Endothelial cell of umbilical vein (primary cell): Measurements from ENCODE around the gene FOXO1.

Experiments
- MYC ChIP-seq: IDR thresholded peaks from one replicate; pipeline ENCODE4 v1.6.1; 2011; ENCODE audit warnings: mild to moderate bottlenecking, low read depth, low read length
- POLR2A ChIP-seq: IDR thresholded peaks from 2 replicates; pipeline ENCODE4 v1.6.1; 2012; ENCODE audit warnings: low read depth, mild to moderate bottlenecking, control low read depth, low read length
- POLR2AphosphoS5 ChIP-seq: IDR thresholded peaks from 2 replicates; pipeline ENCODE4 v1.6.1; 2012; ENCODE audit warnings: low read depth, mild to moderate bottlenecking, control low read depth, low read length, moderate library complexity; ENCODE audit not compliant: insufficient read depth
- TF ChIP-seq, protein P1 (sequence below), 2 donors: IDR thresholded peaks; 1 replicate in 1 of 2; 2 replicates in 1 of 2; pipeline ENCODE4 v1.5.1; 2011; ENCODE audit warnings: low read length in 2 of 2, mild to moderate bottlenecking in 2 of 2, moderate library complexity in 2 of 2, control low read depth in 1 of 2, inconsistent platforms in 1 of 2, low read depth in 1 of 2; ENCODE audit not compliant: insufficient read depth in 1 of 2; ENCODE audit errors: extremely low read depth in 1 of 2
- TF ChIP-seq, protein P2 (sequence below): IDR thresholded peaks from 2 replicates; pipeline ENCODE4 v1.6.1; 2011; ENCODE audit not compliant: insufficient read depth, insufficient read length

DNA sequence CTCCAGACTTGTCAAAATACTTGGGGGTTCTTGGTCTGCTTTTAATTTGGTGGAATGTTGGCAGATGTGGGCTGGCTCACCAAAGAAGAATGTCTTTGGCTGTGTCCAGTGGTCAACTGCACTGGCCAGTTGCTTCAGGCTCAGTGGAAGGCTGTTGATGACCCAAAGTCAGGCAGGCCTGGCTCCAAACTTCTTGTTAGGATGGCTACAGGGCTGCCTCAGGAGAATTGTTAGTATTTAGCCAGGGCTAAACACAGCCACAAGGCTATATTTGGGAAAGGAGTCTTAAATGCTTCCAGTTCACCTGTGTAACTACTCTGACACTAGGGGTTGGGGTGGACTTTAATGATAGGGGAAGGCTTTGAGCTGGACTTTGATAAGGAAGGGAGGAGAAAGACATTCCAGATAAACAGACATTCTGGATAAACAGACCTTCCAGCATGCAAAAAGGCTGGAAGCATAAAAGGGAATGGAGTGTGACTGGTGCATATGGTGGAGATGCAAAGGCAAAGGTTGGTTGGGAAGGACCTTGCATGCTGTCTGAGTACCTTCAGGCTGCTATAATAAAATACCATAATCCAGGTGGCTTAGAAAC lies 116.8 kb downstream of the FOXO1 start:
- TF ChIP-seq, protein P1, sequence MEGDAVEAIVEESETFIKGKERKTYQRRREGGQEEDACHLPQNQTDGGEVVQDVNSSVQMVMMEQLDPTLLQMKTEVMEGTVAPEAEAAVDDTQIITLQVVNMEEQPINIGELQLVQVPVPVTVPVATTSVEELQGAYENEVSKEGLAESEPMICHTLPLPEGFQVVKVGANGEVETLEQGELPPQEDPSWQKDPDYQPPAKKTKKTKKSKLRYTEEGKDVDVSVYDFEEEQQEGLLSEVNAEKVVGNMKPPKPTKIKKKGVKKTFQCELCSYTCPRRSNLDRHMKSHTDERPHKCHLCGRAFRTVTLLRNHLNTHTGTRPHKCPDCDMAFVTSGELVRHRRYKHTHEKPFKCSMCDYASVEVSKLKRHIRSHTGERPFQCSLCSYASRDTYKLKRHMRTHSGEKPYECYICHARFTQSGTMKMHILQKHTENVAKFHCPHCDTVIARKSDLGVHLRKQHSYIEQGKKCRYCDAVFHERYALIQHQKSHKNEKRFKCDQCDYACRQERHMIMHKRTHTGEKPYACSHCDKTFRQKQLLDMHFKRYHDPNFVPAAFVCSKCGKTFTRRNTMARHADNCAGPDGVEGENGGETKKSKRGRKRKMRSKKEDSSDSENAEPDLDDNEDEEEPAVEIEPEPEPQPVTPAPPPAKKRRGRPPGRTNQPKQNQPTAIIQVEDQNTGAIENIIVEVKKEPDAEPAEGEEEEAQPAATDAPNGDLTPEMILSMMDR (IDR thresholded peaks at IDR 0.05; ENCODE audit: extremely low read depth in 1 of 2, insufficient read depth in 1 of 2, low read depth in 1 of 2, low read length in 2 of 2): no peak
- TF ChIP-seq POLR2A (no peak), MYC (no peak), POLR2AphosphoS5 (no peak)
- TF ChIP-seq, protein P2, sequence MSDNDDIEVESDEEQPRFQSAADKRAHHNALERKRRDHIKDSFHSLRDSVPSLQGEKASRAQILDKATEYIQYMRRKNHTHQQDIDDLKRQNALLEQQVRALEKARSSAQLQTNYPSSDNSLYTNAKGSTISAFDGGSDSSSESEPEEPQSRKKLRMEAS: no peak
